Measurements from ENCODE around the gene HPCAL4.

GRCh38 chr1:39683591-39684312 lies 7.5 kb downstream of the HPCAL4 start:
- TF ChIP-seq POLR2AphosphoS5 (IDR thresholded peaks at IDR 0.05) = no peak
- TF ChIP-seq CTCF (IDR thresholded peaks at IDR 0.05) = no peak
- TF ChIP-seq POLR2A (IDR thresholded peaks at IDR 0.05) = no peak
- TF ChIP-seq EP300 (IDR thresholded peaks at IDR 0.05; ENCODE audit: low read depth) = no peak
